A673 (cell line): ENCODE data around the gene SPTBN4.

Experiments
- EZH2 ChIP-seq: fragments of 200-600 bp; sonication (generic); IDR thresholded peaks from 2 replicates; pipeline ENCODE4 v1.6.1; 2017; ENCODE audit warnings: borderline replicate concordance, low read depth, mild to moderate bottlenecking, mixed read lengths, antibody characterized with exemption, low read length; ENCODE audit not compliant: poor library complexity, severe bottlenecking
- TF ChIP-seq, protein P1 (sequence below): fragments of 300-800, 200-600 bp; sonication (generic); conservative IDR thresholded peaks from 2 replicates; pipeline ENCODE4 v1.5.1; 2017; ENCODE audit warnings: low read depth, mild to moderate bottlenecking, antibody characterized with exemption, low read length, moderate library complexity, mixed read lengths

- TF ChIP-seq, protein P1, sequence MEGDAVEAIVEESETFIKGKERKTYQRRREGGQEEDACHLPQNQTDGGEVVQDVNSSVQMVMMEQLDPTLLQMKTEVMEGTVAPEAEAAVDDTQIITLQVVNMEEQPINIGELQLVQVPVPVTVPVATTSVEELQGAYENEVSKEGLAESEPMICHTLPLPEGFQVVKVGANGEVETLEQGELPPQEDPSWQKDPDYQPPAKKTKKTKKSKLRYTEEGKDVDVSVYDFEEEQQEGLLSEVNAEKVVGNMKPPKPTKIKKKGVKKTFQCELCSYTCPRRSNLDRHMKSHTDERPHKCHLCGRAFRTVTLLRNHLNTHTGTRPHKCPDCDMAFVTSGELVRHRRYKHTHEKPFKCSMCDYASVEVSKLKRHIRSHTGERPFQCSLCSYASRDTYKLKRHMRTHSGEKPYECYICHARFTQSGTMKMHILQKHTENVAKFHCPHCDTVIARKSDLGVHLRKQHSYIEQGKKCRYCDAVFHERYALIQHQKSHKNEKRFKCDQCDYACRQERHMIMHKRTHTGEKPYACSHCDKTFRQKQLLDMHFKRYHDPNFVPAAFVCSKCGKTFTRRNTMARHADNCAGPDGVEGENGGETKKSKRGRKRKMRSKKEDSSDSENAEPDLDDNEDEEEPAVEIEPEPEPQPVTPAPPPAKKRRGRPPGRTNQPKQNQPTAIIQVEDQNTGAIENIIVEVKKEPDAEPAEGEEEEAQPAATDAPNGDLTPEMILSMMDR = no peak
- TF ChIP-seq EZH2 = no peak
These were observed 39.3 kb downstream of the SPTBN4 start for GRCh38 chr19:40506099-40506498.
